ENCODE measurements around the gene GBX2. TPM values are rescaled to one million over a fixed set of nuclear protein-coding genes. Genes with fewer than 3 reads are reported as not detected.
A peak's percentile ranks its signal among the peaks of the same experiment; 100 is the strongest.

Gene GBX2
- polyA plus RNA-seq, 1 experiment = not detected

GRCh38 chr2:236184701-236185100 lies 16.5 kb upstream of the GBX2 start:
- no peak for DNase-seq (ENCODE audit: low read depth, low spot score)
- ChIA-PET POLR2A (no interaction called here), CTCF (interaction anchor here (5.0 to 12.7 kb wide), 2 partner anchors 405 to 418 kb away, joined by 67 to 368 read pairs; no protein-coding TSS in a partner anchor)
- TF ChIP-seq CTCF (IDR thresholded peaks at IDR 0.05; ENCODE audit: low read depth, low read length) = no peak
- H3K4me3 ChIP-seq (ENCODE audit: low read depth, low read length) = no peak overlapping the region
- H3K27me3 ChIP-seq (ENCODE audit: control insufficient read depth, insufficient read depth, low read length) = peaks cover 9% of the 10 kb centered on the region
- peaks cover 6% of the 10 kb centered on the region for H3K9me3 ChIP-seq (ENCODE audit: control insufficient read depth, insufficient read depth, low read length)
- no peak overlapping the region for H3K27ac ChIP-seq (ENCODE audit: low read depth, low read length)

GRCh38 chr2:236180831-236181453 lies 12.8 kb upstream of the GBX2 start:
- H3K4me3 ChIP-seq (ENCODE audit: low read depth, low read length) = no peak overlapping the region
- peak; percentile 78 for TF ChIP-seq CTCF (IDR thresholded peaks at IDR 0.05; ENCODE audit: low read depth, low read length)
- ChIA-PET POLR2A (interaction anchor here (0.6 kb wide), 1 partner anchor 414 kb away, joined by 4 read pairs; no protein-coding TSS in a partner anchor), CTCF (interaction anchor here (0.5 to 12.7 kb wide), 39 partner anchors 8 to 602 kb away, joined by 3 to 368 read pairs (median 4); no protein-coding TSS in a partner anchor)
- peaks cover 22% of the 10 kb centered on the region for H3K27me3 ChIP-seq (ENCODE audit: control insufficient read depth, insufficient read depth, low read length)
- peak; percentile 33 for DNase-seq (ENCODE audit: low read depth, low spot score)
- no peak overlapping the region for H3K27ac ChIP-seq (ENCODE audit: low read depth, low read length)
- H3K9me3 ChIP-seq (ENCODE audit: control insufficient read depth, insufficient read depth, low read length) = peaks cover 13% of the 10 kb centered on the region

GRCh38 chr2:236180076-236180816 lies 12.1 kb upstream of the GBX2 start:
- TF ChIP-seq CTCF (IDR thresholded peaks at IDR 0.05; ENCODE audit: low read depth, low read length) = no peak
- ChIA-PET POLR2A (interaction anchor here (0.6 kb wide), 1 partner anchor 413 kb away, joined by 4 read pairs; no protein-coding TSS in a partner anchor), CTCF (interaction anchor here (0.5 to 12.7 kb wide), 41 partner anchors 9 to 602 kb away, joined by 3 to 368 read pairs (median 4); no protein-coding TSS in a partner anchor)
- Histone ChIP-seq H3K9me3 (ENCODE audit: control insufficient read depth, insufficient read depth, low read length) (peaks cover 13% of the 10 kb centered on the region), H3K27ac (ENCODE audit: low read depth, low read length) (no peak overlapping the region), H3K27me3 (ENCODE audit: control insufficient read depth, insufficient read depth, low read length) (peaks cover 26% of the 10 kb centered on the region), H3K4me3 (ENCODE audit: low read depth, low read length) (no peak overlapping the region)
- DNase-seq (ENCODE audit: low read depth, low spot score) = no peak

GRCh38 chr2:236179236-236180075 lies 11.3 kb upstream of the GBX2 start:
- H3K4me3 ChIP-seq (ENCODE audit: low read depth, low read length) = peak overlapping the region; percentile 25
- CTCF ChIA-PET = interaction anchor here (0.5 to 12.7 kb wide), 19 partner anchors 10 to 918 kb away, joined by 3 to 368 read pairs (median 6); no protein-coding TSS in a partner anchor
- DNase-seq (ENCODE audit: low read depth, low spot score) = no peak
- peaks cover 27% of the 10 kb centered on the region for H3K27me3 ChIP-seq (ENCODE audit: control insufficient read depth, insufficient read depth, low read length)
- H3K9me3 ChIP-seq (ENCODE audit: control insufficient read depth, insufficient read depth, low read length) = peaks cover 7% of the 10 kb centered on the region; the same call in 1 of the 2 replicates
- POLR2A ChIA-PET = no interaction called here
- TF ChIP-seq CTCF (IDR thresholded peaks at IDR 0.05; ENCODE audit: low read depth, low read length) = no peak
- no peak overlapping the region for H3K27ac ChIP-seq (ENCODE audit: low read depth, low read length)

Data from AG04450 (cell line).